Peyer's patch (tissue), 4 donors: Measurements from ENCODE around the gene FRMD8. TPM values are rescaled to one million over a fixed set of nuclear protein-coding genes. Genes with fewer than 3 reads are reported as not detected.

Source experiments
- DNase-seq, 3 donors: peaks; one replicate each; pipeline ENCODE4 v3.0.0-alpha.2; 2017 to 2019
- H3K27ac ChIP-seq, 4 donors: fragments of 200-600 bp; sonication (generic); one replicate each; pipeline ENCODE4 v1.5.1; 2016 to 2019
- H3K27me3 ChIP-seq, 2 donors: fragments of 200-600 bp; sonication (generic); one replicate each; pipeline ENCODE4 v1.5.1; 2019
- H3K36me3 ChIP-seq, 3 donors: fragments of 200-600 bp; sonication (generic); one replicate each; pipeline ENCODE4 v1.5.1; 2016 to 2019
- H3K4me1 ChIP-seq, 4 donors: fragments of 200-600 bp; sonication (generic); one replicate each; pipeline ENCODE4 v1.5.1; 2016 to 2019
- H3K4me3 ChIP-seq, 4 donors: fragments of 200-600 bp; sonication (generic); 1 replicate in 3 of 4; 2 replicates in 1 of 4; pipeline ENCODE4 v1.5.1; 2016 to 2019; ENCODE audit warnings: mild to moderate bottlenecking in 1 of 4
- H3K9me3 ChIP-seq, 4 donors: fragments of 200-600 bp; sonication (generic); one replicate each; pipeline ENCODE4 v1.5.1; 2016 to 2019; ENCODE audit warnings: mild to moderate bottlenecking in 1 of 4
- CTCF ChIP-seq, 6 experiments: fragments of 450-650 bp in 4 of 6; fragments of 200-600 bp in 2 of 6; sonication (generic) in 1 of 6; IDR thresholded peaks; one replicate each; pipeline ENCODE4 v1.5.1; 2017 to 2019; ENCODE audit warnings: antibody characterized with exemption in 6 of 6, mild to moderate bottlenecking in 3 of 6, moderate library complexity in 1 of 6
- POLR2A ChIP-seq, 2 donors: fragments of 450-650 bp; IDR thresholded peaks; one replicate each; pipeline ENCODE4 v1.5.1; 2017; ENCODE audit warnings: antibody characterized with exemption in 2 of 2, mild to moderate bottlenecking in 2 of 2, moderate library complexity in 2 of 2
- total RNA-seq, 4 donors: library from RNA; depleted of rRNA; stranded (reverse); fragments of >200 nt; gene quantifications; one replicate each; pipeline ENCODE4 v1.1.0, GENCODE V29; 2016

FRMD8 gene
- total RNA-seq, 4 donors from 2014 or later, result 51.2 to 115 (median 102) TPM

- Histone ChIP-seq H3K36me3 (peaks cover 0 to 88% (median 0%) of the 10 kb centered on the region in 3 donors), H3K4me1 (peaks cover 0 to 26% (median 14%) of the 10 kb centered on the region in 4 donors), H3K9me3 (no peaks in the 10 kb centered on the region), H3K27me3 (no peaks in the 10 kb centered on the region), H3K4me3 (no peak overlapping the region), H3K27ac (peak overlapping the region in 1 of 4 donors; percentile 75)
- TF ChIP-seq CTCF (IDR thresholded peaks at IDR 0.05), result no peak
- TF ChIP-seq POLR2A (IDR thresholded peaks at IDR 0.05), result no peak
- peak in 1 of 3 donors; percentile 52 for DNase-seq
Measured at GRCh38 chr11:65400307-65401072, 14.1 kb downstream of the FRMD8 start.

- Histone ChIP-seq H3K27ac (peak overlapping the region in 2 of 4 donors; percentile 50 to 75), H3K9me3 (no peaks in the 10 kb centered on the region), H3K27me3 (no peaks in the 10 kb centered on the region), H3K4me3 (no peak overlapping the region), H3K4me1 (peaks cover 0 to 26% (median 14%) of the 10 kb centered on the region in 4 donors), H3K36me3 (peaks cover 0 to 88% (median 0%) of the 10 kb centered on the region in 3 donors)
- peak in 1 of 3 donors; percentile 54 for DNase-seq
- TF ChIP-seq POLR2A (IDR thresholded peaks at IDR 0.05) (no peak), CTCF (IDR thresholded peaks at IDR 0.05) (no peak)
Measured at GRCh38 chr11:65401073-65401802, 14.8 kb downstream of the FRMD8 start.

- no peaks in the 10 kb centered on the region for H3K9me3 ChIP-seq
- H3K27ac ChIP-seq, result no peak overlapping the region
- H3K27me3 ChIP-seq, result no peaks in the 10 kb centered on the region
- TF ChIP-seq POLR2A (IDR thresholded peaks at IDR 0.05) (no peak), CTCF (IDR thresholded peaks at IDR 0.05) (no peak)
- H3K36me3 ChIP-seq, result peaks cover 0 to 88% (median 0%) of the 10 kb centered on the region in 3 donors
- H3K4me3 ChIP-seq, result no peak overlapping the region
- no peak for DNase-seq
- peaks cover 0 to 26% (median 14%) of the 10 kb centered on the region in 4 donors for H3K4me1 ChIP-seq
Measured at GRCh38 chr11:65401803-65402248, 15.4 kb downstream of the FRMD8 start.

- Histone ChIP-seq H3K27ac (peak overlapping the region in 2 of 4 donors; percentile 70 to 88), H3K36me3 (peaks cover 0 to 89% (median 0%) of the 10 kb centered on the region in 3 donors), H3K4me1 (peaks cover 0 to 26% (median 17%) of the 10 kb centered on the region in 4 donors), H3K9me3 (no peaks in the 10 kb centered on the region), H3K4me3 (no peak overlapping the region), H3K27me3 (no peaks in the 10 kb centered on the region)
- TF ChIP-seq POLR2A (IDR thresholded peaks at IDR 0.05) (no peak), CTCF (IDR thresholded peaks at IDR 0.05) (no peak)
- no peak for DNase-seq
Measured at GRCh38 chr11:65402790-65403189, 16.4 kb downstream of the FRMD8 start.

GRCh38 chr11:65403607-65404121, 17.2 kb downstream of the FRMD8 start:
- peaks cover 0 to 89% (median 0%) of the 10 kb centered on the region in 3 donors for H3K36me3 ChIP-seq
- no peak for TF ChIP-seq CTCF (IDR thresholded peaks at IDR 0.05)
- TF ChIP-seq POLR2A (IDR thresholded peaks at IDR 0.05), result no peak

More at GRCh38 chr11:65403607-65404121, 17.2 kb downstream of the FRMD8 start:
- H3K27me3 ChIP-seq, result no peaks in the 10 kb centered on the region
- peaks cover 0 to 26% (median 17%) of the 10 kb centered on the region in 4 donors for H3K4me1 ChIP-seq
- DNase-seq, result peak in 2 of 3 donors; percentile 77 to 79
- no peak overlapping the region for H3K4me3 ChIP-seq
- H3K9me3 ChIP-seq, result no peaks in the 10 kb centered on the region
- peak overlapping the region; percentile 63 to 88 (median 70) for H3K27ac ChIP-seq
